ENCODE results near the gene SYMPK.

The SYMPK gene

DNA sequence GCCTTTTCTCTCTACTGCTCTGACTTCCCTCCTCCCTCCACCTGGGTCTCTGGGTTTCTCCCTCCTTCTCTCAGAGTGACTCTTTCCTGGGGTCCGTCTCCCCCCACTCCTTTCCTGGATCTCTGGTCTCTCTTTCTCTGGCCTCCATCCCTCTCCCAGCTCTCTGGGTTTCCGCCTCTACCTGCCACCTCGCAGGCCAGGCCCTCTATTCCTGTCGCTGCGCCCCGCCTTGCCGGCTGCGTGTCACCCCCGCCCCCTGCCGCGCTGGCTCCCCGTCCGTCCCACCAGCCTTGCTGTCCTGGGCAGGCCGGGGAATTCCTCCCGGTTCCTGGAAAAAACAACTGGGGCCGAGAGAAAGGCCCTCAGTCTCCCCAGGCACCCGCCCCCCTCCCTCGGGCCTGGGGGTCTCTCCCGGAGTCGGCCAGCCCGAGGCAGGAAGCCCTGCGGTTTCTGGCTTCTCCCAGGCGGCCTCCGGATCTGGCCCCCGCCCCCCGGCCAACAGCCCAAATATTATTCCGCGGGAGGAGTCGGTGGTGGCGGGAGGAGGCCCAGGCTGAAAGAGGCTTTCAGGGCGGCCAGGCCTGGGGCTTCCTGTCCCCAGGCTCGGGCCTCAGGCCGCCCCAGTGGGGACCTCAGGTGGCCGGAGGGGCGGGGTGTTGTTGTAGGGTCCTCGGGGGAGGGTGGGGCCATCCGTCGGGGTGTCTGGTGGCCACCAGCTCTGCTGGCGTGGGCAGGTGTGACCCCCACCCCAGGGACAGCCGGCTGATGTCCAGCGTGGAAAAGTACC lies 13.7 kb upstream of the SYMPK start:
- no peak overlapping the region for H2AFZ ChIP-seq (ENCODE audit: low read depth, low read length, severe bottlenecking)
- no peak overlapping the region for H3K9ac ChIP-seq (ENCODE audit: low read length)
- H3K27me3 ChIP-seq (ENCODE audit: low read length): no peaks in the 10 kb centered on the region

DNA sequence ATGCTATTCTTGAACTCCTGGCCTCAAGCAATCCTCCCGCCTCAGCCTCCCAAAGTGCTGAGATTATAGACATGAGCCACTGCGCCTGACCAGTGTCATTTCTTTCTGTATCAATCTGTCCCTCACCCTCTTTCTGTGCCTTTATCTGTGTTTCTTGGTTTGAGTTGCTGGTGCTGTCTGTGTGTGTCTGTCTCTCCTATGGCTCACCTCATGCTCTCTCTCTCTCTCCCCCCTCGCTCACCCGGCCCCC lies 13.1 kb upstream of the SYMPK start:
- TF ChIP-seq EZH2phosphoT487 (conservative IDR thresholded peaks at IDR 0.05; ENCODE audit: low read length): no peak
- no peak for TF ChIP-seq CTCF (IDR thresholded peaks at IDR 0.05; ENCODE audit: insufficient read depth, low read length, poor library complexity, severe bottlenecking)
- H3K79me2 ChIP-seq (ENCODE audit: insufficient read depth, low read length): no peaks in the 10 kb centered on the region
- no peak overlapping the region for H3K27ac ChIP-seq (ENCODE audit: low read depth, low read length)
- H3F3A ChIP-seq (ENCODE audit: insufficient read depth): no peaks in the 10 kb centered on the region
- H3K9ac ChIP-seq (ENCODE audit: low read length): no peak overlapping the region
- H3K9me2 ChIP-seq (replicated peaks; ENCODE audit: insufficient read depth, low read length): no peaks in the 10 kb centered on the region
- H3K9me3 ChIP-seq (ENCODE audit: insufficient read depth, low read length): no peaks in the 10 kb centered on the region
- H4K20me1 ChIP-seq (ENCODE audit: low read depth, low read length): no peaks in the 10 kb centered on the region
- H3K36me3 ChIP-seq (ENCODE audit: low read length): no peaks in the 10 kb centered on the region
- H2AFZ ChIP-seq (ENCODE audit: low read depth, low read length, severe bottlenecking): no peak overlapping the region
- H3K4me3 ChIP-seq (ENCODE audit: insufficient read depth, low read length, poor library complexity, severe bottlenecking): no peak overlapping the region
- no peak overlapping the region for H3K4me2 ChIP-seq (ENCODE audit: low read depth, low read length, poor library complexity, severe bottlenecking)
- no peaks in the 10 kb centered on the region for H3K27me3 ChIP-seq (ENCODE audit: low read length)

More for the DNA sequence above, 13.7 kb upstream of the SYMPK start:
- TF ChIP-seq EZH2phosphoT487 (conservative IDR thresholded peaks at IDR 0.05; ENCODE audit: low read length) (no peak), CTCF (IDR thresholded peaks at IDR 0.05; ENCODE audit: insufficient read depth, low read length, poor library complexity, severe bottlenecking) (no peak)
- Histone ChIP-seq H3K9me2 (replicated peaks; ENCODE audit: insufficient read depth, low read length) (no peaks in the 10 kb centered on the region), H3K27ac (ENCODE audit: low read depth, low read length) (no peak overlapping the region), H3K4me3 (ENCODE audit: insufficient read depth, low read length, poor library complexity, severe bottlenecking) (no peak overlapping the region), H3K79me2 (ENCODE audit: insufficient read depth, low read length) (no peaks in the 10 kb centered on the region), H3F3A (ENCODE audit: insufficient read depth) (no peaks in the 10 kb centered on the region), H3K9me3 (ENCODE audit: insufficient read depth, low read length) (no peaks in the 10 kb centered on the region), H3K4me2 (ENCODE audit: low read depth, low read length, poor library complexity, severe bottlenecking) (no peak overlapping the region), H4K20me1 (ENCODE audit: low read depth, low read length) (no peaks in the 10 kb centered on the region), H3K36me3 (ENCODE audit: low read length) (no peaks in the 10 kb centered on the region)

- Histone ChIP-seq H4K20me1 (ENCODE audit: low read depth, low read length) (no peaks in the 10 kb centered on the region), H3K9ac (ENCODE audit: low read length) (no peak overlapping the region), H3K27me3 (ENCODE audit: low read length) (no peaks in the 10 kb centered on the region), H3K36me3 (ENCODE audit: low read length) (no peaks in the 10 kb centered on the region), H3K4me2 (ENCODE audit: low read depth, low read length, poor library complexity, severe bottlenecking) (no peak overlapping the region), H3K9me2 (replicated peaks; ENCODE audit: insufficient read depth, low read length) (no peaks in the 10 kb centered on the region), H3K9me3 (ENCODE audit: insufficient read depth, low read length) (no peaks in the 10 kb centered on the region), H3K79me2 (ENCODE audit: insufficient read depth, low read length) (no peaks in the 10 kb centered on the region), H3F3A (ENCODE audit: insufficient read depth) (no peaks in the 10 kb centered on the region), H3K4me3 (ENCODE audit: insufficient read depth, low read length, poor library complexity, severe bottlenecking) (no peak overlapping the region), H2AFZ (ENCODE audit: low read depth, low read length, severe bottlenecking) (no peak overlapping the region), H3K27ac (ENCODE audit: low read depth, low read length) (no peak overlapping the region)
- no peak for TF ChIP-seq EZH2phosphoT487 (conservative IDR thresholded peaks at IDR 0.05; ENCODE audit: low read length)
- no peak for TF ChIP-seq CTCF (IDR thresholded peaks at IDR 0.05; ENCODE audit: insufficient read depth, low read length, poor library complexity, severe bottlenecking)
Observed at GRCh38 chr19:45874620-45874966, 11.6 kb upstream of the SYMPK start.
